H1 (cell line): ENCODE measurements around the gene BAK1. TPM values are rescaled to one million over a fixed set of nuclear protein-coding genes. Genes with fewer than 3 reads are reported as not detected.

Experiments used
- CTCF ChIA-PET: fragments of 300-600 bp; sonication (Branson Sonifier 250); formaldehyde crosslinking; loops from one replicate; lab custom pipeline; 2021; ENCODE audit not compliant: partially characterized antibody; lab: Charles Lee
- POLR2A ChIA-PET: fragments of 300-600 bp; sonication (Branson Sonifier 250); formaldehyde crosslinking; loops from one replicate; lab custom pipeline; 2021; ENCODE audit warnings: inconsistent platforms; ENCODE audit not compliant: partially characterized antibody; lab: Charles Lee
- DNase-seq, 2 experiments: peaks; one replicate each; pipeline versions ENCODE4 v3.0.0 to v3.0.0-alpha.2; 2010 to 2022; ENCODE audit warnings: low spot score in 2 of 2, low read depth in 1 of 2, mixed read lengths in 1 of 2
- FAIRE-seq: peaks from 2 replicates; lab custom pipeline; 2011; peaks lifted over from hg19 to GRCh38; lab: Jason Lieb, UNC
- H2AFZ ChIP-seq: 2 replicates; pipeline ENCODE4 v1.8.1; 2012; ENCODE audit warnings: low read length, inconsistent platforms
- H2AK5ac ChIP-seq: 2 replicates; pipeline ENCODE4 v1.6.1; 2013; ENCODE audit warnings: low read depth, low read length
- H2BK120ac ChIP-seq: replicated peaks from 2 replicates; pipeline ENCODE3; 2013; ENCODE audit warnings: low read depth, low read length, inconsistent platforms
- H2BK12ac ChIP-seq: 2 replicates; pipeline ENCODE4 v1.6.1; 2013; ENCODE audit warnings: low read depth, low read length
- H2BK15ac ChIP-seq: 2 replicates; pipeline ENCODE4 v1.6.1; 2013; ENCODE audit warnings: low read length
- H2BK20ac ChIP-seq: 2 replicates; pipeline ENCODE4 v1.6.1; 2013; ENCODE audit warnings: low read length
- H2BK5ac ChIP-seq: 2 replicates; pipeline ENCODE4 v1.6.1; 2013; ENCODE audit warnings: low read depth, low read length
- H3K14ac ChIP-seq: 2 replicates; pipeline ENCODE4 v1.6.1; 2013; ENCODE audit warnings: inconsistent platforms; ENCODE audit not compliant: insufficient read length
- H3K18ac ChIP-seq: 2 replicates; pipeline ENCODE4 v1.6.1; 2013; ENCODE audit warnings: low read length; ENCODE audit errors: extremely low read depth
- H3K23ac ChIP-seq: 2 replicates; pipeline ENCODE4 v1.6.1; 2013; ENCODE audit warnings: inconsistent platforms; ENCODE audit not compliant: insufficient read length
- H3K23me2 ChIP-seq: 2 replicates; pipeline ENCODE4 v1.6.1; 2013; ENCODE audit warnings: low read depth, low read length
- H3K27ac ChIP-seq: 2 replicates; pipeline ENCODE4 v1.6.1; 2011; ENCODE audit warnings: low read depth, low read length, inconsistent platforms
- H3K27me3 ChIP-seq, 4 experiments: replicated peaks in 1 of 4; 1 replicate in 1 of 4; 2 replicates in 3 of 4; pipeline versions ENCODE4 v1.6.1 to v1.8.1; 2011 to 2013; ENCODE audit warnings: low read length in 3 of 4, mild to moderate bottlenecking in 3 of 4, inconsistent platforms in 2 of 4, mixed read lengths in 2 of 4, moderate library complexity in 1 of 4; ENCODE audit not compliant: control insufficient read depth in 3 of 4, insufficient read depth in 3 of 4; ENCODE audit errors: extremely low read depth in 1 of 4
- H3K36me3 ChIP-seq, 4 experiments: 2 replicates each; pipeline versions ENCODE4 v1.6.1 to v1.8.1; 2011 to 2013; ENCODE audit warnings: mild to moderate bottlenecking in 4 of 4, low read length in 3 of 4, moderate library complexity in 2 of 4, control low read depth in 1 of 4, inconsistent platforms in 1 of 4; ENCODE audit not compliant: insufficient read depth in 4 of 4, control insufficient read depth in 2 of 4
- H3K4ac ChIP-seq: replicated peaks from 2 replicates; pipeline ENCODE3; 2013; ENCODE audit warnings: low read length, low read depth, mixed read lengths, inconsistent platforms; ENCODE audit not compliant: insufficient read length
- H3K4me1 ChIP-seq, 4 experiments: replicated peaks in 1 of 4; 1 replicate in 1 of 4; 2 replicates in 3 of 4; pipeline versions ENCODE4 v1.6.1 to v1.8.1; 2011 to 2013; ENCODE audit warnings: low read length in 3 of 4, inconsistent platforms in 2 of 4, mixed read lengths in 1 of 4; ENCODE audit not compliant: insufficient read depth in 4 of 4, control insufficient read depth in 3 of 4
- H3K4me2 ChIP-seq, 2 experiments: 2 replicates each; pipeline versions ENCODE4 v1.6.1 to v1.8.1; 2011 to 2013; ENCODE audit warnings: low read depth in 2 of 2, low read length in 2 of 2, control low read depth in 1 of 2, inconsistent platforms in 1 of 2, mild to moderate bottlenecking in 1 of 2; ENCODE audit not compliant: insufficient read depth in 1 of 2
- H3K4me3 ChIP-seq, 4 experiments: fragments of 200-600, 300-600 bp in 1 of 4; sonication (generic), shearing (Covaris generic), sonication (Bioruptor Twin) in 1 of 4; 2 replicates each; pipeline versions ENCODE4 v1.5.1 to v1.8.1; 2011 to 2016; ENCODE audit warnings: low read length in 4 of 4, low read depth in 3 of 4, control low read depth in 2 of 4, inconsistent platforms in 2 of 4, mild to moderate bottlenecking in 2 of 4, mixed read lengths in 1 of 4, moderate library complexity in 1 of 4; ENCODE audit not compliant: insufficient read depth in 2 of 4; ENCODE audit errors: extremely low read depth in 1 of 4
- H3K56ac ChIP-seq: replicated peaks from 2 replicates; pipeline ENCODE3; 2013; ENCODE audit warnings: low read depth, mild to moderate bottlenecking, mixed read lengths, low read length, inconsistent platforms; ENCODE audit not compliant: insufficient read length
- H3K79me1 ChIP-seq: 2 replicates; pipeline ENCODE4 v1.6.1; 2013; ENCODE audit warnings: low read depth, low read length, control low read depth
- H3K79me2 ChIP-seq, 2 experiments: 2 replicates each; pipeline versions ENCODE4 v1.6.1 to v1.8.1; 2012 to 2013; ENCODE audit warnings: low read length in 2 of 2, mild to moderate bottlenecking in 2 of 2, inconsistent platforms in 1 of 2; ENCODE audit not compliant: insufficient read depth in 2 of 2, control insufficient read depth in 1 of 2
- H3K9ac ChIP-seq, 4 experiments: replicated peaks in 1 of 4; 1 replicate in 1 of 4; 2 replicates in 3 of 4; pipeline versions ENCODE4 v1.6.1 to v1.8.1; 2011 to 2013; ENCODE audit warnings: low read depth in 3 of 4, low read length in 3 of 4, control low read depth in 2 of 4, mild to moderate bottlenecking in 2 of 4, moderate library complexity in 2 of 4, inconsistent platforms in 1 of 4; ENCODE audit errors: extremely low read depth in 1 of 4
- H3K9me3 ChIP-seq, 2 experiments: 2 replicates each; pipeline versions ENCODE4 v1.6.1 to v1.8.1; 2012 to 2013; ENCODE audit warnings: mild to moderate bottlenecking in 2 of 2, moderate library complexity in 2 of 2, control low read depth in 1 of 2, inconsistent platforms in 1 of 2, low read depth in 1 of 2, low read length in 1 of 2, mixed read lengths in 1 of 2; ENCODE audit not compliant: insufficient read depth in 2 of 2
- H4K20me1 ChIP-seq, 2 experiments: replicated peaks in 1 of 2; 2 replicates each; pipeline versions ENCODE3 to v1.8.1; 2011 to 2013; ENCODE audit warnings: inconsistent platforms in 2 of 2, low read length in 2 of 2, mild to moderate bottlenecking in 1 of 2; ENCODE audit not compliant: insufficient read depth in 2 of 2, control insufficient read depth in 1 of 2
- H4K5ac ChIP-seq: 2 replicates; pipeline ENCODE4 v1.6.1; 2013; ENCODE audit warnings: low read length, low read depth, mixed read lengths, inconsistent platforms; ENCODE audit not compliant: insufficient read length
- H4K8ac ChIP-seq: 2 replicates; pipeline ENCODE4 v1.8.0; 2013; ENCODE audit warnings: mild to moderate bottlenecking, moderate library complexity, low read length, inconsistent platforms; ENCODE audit not compliant: insufficient read depth; ENCODE audit errors: extremely low read depth
- H4K91ac ChIP-seq: replicated peaks from 2 replicates; pipeline ENCODE3; 2013; ENCODE audit warnings: low read length, mixed read lengths, inconsistent platforms; ENCODE audit not compliant: insufficient read length
- ASH2L ChIP-seq: fragments of 200-600, 300-600 bp; sonication (generic); IDR thresholded peaks from one replicate; pipeline ENCODE4 v1.7.1; 2017; ENCODE audit warnings: low read length
- CBX5 ChIP-seq: fragments of 300-800, 300-1000 bp; sonication (generic); IDR thresholded peaks from 2 replicates; pipeline ENCODE4 v1.7.1; 2016; ENCODE audit warnings: antibody characterized with exemption, low read length, low read depth
- CBX8 ChIP-seq: fragments of 300-800, 300-1000 bp; sonication (generic); IDR thresholded peaks from 2 replicates; pipeline ENCODE4 v1.7.1; 2016; ENCODE audit warnings: low read depth, low read length, borderline replicate concordance
- MAX ChIP-seq: IDR thresholded peaks from 2 replicates; pipeline ENCODE4 v1.6.1; 2012; ENCODE audit warnings: inconsistent platforms
- POLR2A ChIP-seq, 2 experiments: IDR thresholded peaks; 1 replicate in 1 of 2; 2 replicates in 1 of 2; pipeline ENCODE4 v1.6.1; 2011; ENCODE audit warnings: low read depth in 2 of 2, low read length in 2 of 2, mild to moderate bottlenecking in 2 of 2; ENCODE audit errors: control extremely low read depth in 1 of 2
- SAP30 ChIP-seq: fragments of 300-600 bp; sonication (generic); IDR thresholded peaks from 2 replicates; pipeline ENCODE4 v1.7.1; 2012; ENCODE audit warnings: low read length, moderate library complexity, mild to moderate bottlenecking, inconsistent platforms; ENCODE audit not compliant: insufficient read depth, insufficient replicate concordance
- SIX5 ChIP-seq: IDR thresholded peaks from 2 replicates; pipeline ENCODE4 v1.6.1; 2011; ENCODE audit warnings: mild to moderate bottlenecking, low read depth, low read length
- SP1 ChIP-seq: IDR thresholded peaks from 2 replicates; pipeline ENCODE4 v1.6.1; 2011; ENCODE audit warnings: low read depth, low read length
- TAF7 ChIP-seq: optimal IDR thresholded peaks from 2 replicates; pipeline ENCODE3; 2011; ENCODE audit warnings: low read depth, mild to moderate bottlenecking, inconsistent platforms, low read length, moderate library complexity, borderline replicate concordance
- TCF12 ChIP-seq: IDR thresholded peaks from 2 replicates; pipeline ENCODE4 v1.6.1; 2011; ENCODE audit warnings: low read depth, mild to moderate bottlenecking, low read length
- TEAD4 ChIP-seq: IDR thresholded peaks from 2 replicates; pipeline ENCODE4 v1.6.1; 2012; ENCODE audit warnings: low read depth, low read length, inconsistent platforms, mixed read lengths
- WGBS, 2 experiments: shearing (Covaris generic) in 1 of 2; methylation state at CpG; one replicate each; pipeline versions ENCODE4 v1.1.6 to v1.1.7; 2013 to 2015; ENCODE audit warnings: low lambda C conversion rate in 2 of 2, mixed read lengths in 2 of 2, inconsistent platforms in 1 of 2, low coverage in 1 of 2, missing lambda C conversion rate in 1 of 2; ENCODE audit not compliant: insufficient replicate concordance in 2 of 2, insufficient coverage in 1 of 2, insufficient read length in 1 of 2; ENCODE audit errors: extremely low coverage in 1 of 2, missing lambda C conversion rate in 1 of 2; 5-methylcytosine and 5-hydroxymethylcytosine counted together
- polyA plus RNA-seq, 7 experiments: library from polyadenylated mRNA; depleted of rRNA in 3 of 7; stranded (reverse) in 5 of 7; unstranded in 2 of 7; fragments of >200 nt in 5 of 7; fragments of 200-250 nt in 2 of 7; gene quantifications; 1 replicate in 5 of 7; 2 replicates in 1 of 7; 4 replicates in 1 of 7; pipeline versions ENCODE4 v1.2.1 to v1.2.3, GENCODE V29; 2011 to 2013; ENCODE audit warnings: missing spikeins in 2 of 7, mixed read lengths in 2 of 7
- total RNA-seq: library from RNA; stranded (reverse); fragmentation: NEBNext Ultra II Directional; extraction: Animal tissue kit (Norgen Biotek cat#: 25700); gene quantifications from 2 replicates; pipeline ENCODE4 v1.2.1, GENCODE V29; 2021

The BAK1 gene
- total and polyA plus RNA-seq, 2 of the 8 experiments (the other 6 are each of a cell fraction or from before 2014, with no cell fraction given), result 43.3 to 43.4 TPM

GRCh38 chr6:33607126-33607783 is 27.2 kb upstream of the BAK1 start:
- Histone ChIP-seq H4K20me1 (no peaks in the 10 kb centered on the region), H3K18ac (peak overlapping the region; percentile 54), H3K4ac (peak overlapping the region; percentile 15), H2AFZ (no peak overlapping the region), H2BK15ac (peak overlapping the region; percentile 72; the same call in 1 of the 2 replicates), H2BK20ac (peak overlapping the region; percentile 99), H3K9me3 (peaks cover 3 to 7% of the 10 kb centered on the region in 2 experiments; a peak in 1 of 4 replicates), H3K4me3 (no peak overlapping the region), H3K4me2 (0 out of 4 replicates have a peak overlapping the region, but pooled peaks of 1 of the 2 experiments have one; percentile 18), H2AK5ac (no peak overlapping the region), H4K8ac (no peak overlapping the region), H2BK12ac (peak overlapping the region; percentile 90; the same call in 1 of the 2 replicates), H2BK5ac (peak overlapping the region; percentile 54; the same call in 1 of the 2 replicates), H3K27ac (no peak overlapping the region), H3K23ac (no peak overlapping the region), H3K14ac (no peak overlapping the region), H3K36me3 (no peaks in the 10 kb centered on the region), H3K9ac (no peak overlapping the region), H3K79me1 (no peaks in the 10 kb centered on the region), H4K91ac (peak overlapping the region; percentile 20), H4K5ac (no peak overlapping the region), H3K79me2 (no peaks in the 10 kb centered on the region), H3K27me3 (no peaks in the 10 kb centered on the region), H3K56ac (no peak overlapping the region), H3K23me2 (no peaks in the 10 kb centered on the region), H2BK120ac (peak overlapping the region; percentile 18), H3K4me1 (peaks cover 6 to 42% (median 26%) of the 10 kb centered on the region in 4 experiments)
- ChIA-PET CTCF (interaction anchor here (0.6 to 5.5 kb wide), 25 partner anchors 11 to 1684 kb away, joined by 3 to 57 read pairs (median 4); partner anchors contain the start of genes ITPR3 and UQCC2), POLR2A (interaction anchor here (0.5 to 3.6 kb wide), 12 partner anchors 8 to 300 kb away, joined by 3 to 19 read pairs (median 4); partner anchors contain the start of gene ITPR3)
- WGBS, 2 experiments, result 61% methylated on average over 8 of the region's 8 CpGs; no CpG with 5 or more reads in 1 of the 2 experiments
- FAIRE-seq, result no peak
- DNase-seq, result peak in 1 of 2 experiments; percentile 64
- no peak for TF ChIP-seq POLR2A (IDR thresholded peaks at IDR 0.05; ENCODE audit: control extremely low read depth in 1 of 2, low read depth in 2 of 2, low read length in 2 of 2)
- no peak for TF ChIP-seq MAX
- no peak for TF ChIP-seq CBX8
- no peak for TF ChIP-seq CBX5
- TF ChIP-seq SIX5, result no peak
- TF ChIP-seq TEAD4, result no peak
- no peak for TF ChIP-seq SAP30
- TF ChIP-seq TAF7, result no peak
- TF ChIP-seq ASH2L, result no peak
- TF ChIP-seq SP1, result peak; percentile 12; the same call in 1 of the 2 replicates
- TF ChIP-seq TCF12, result 0 out of 2 replicates have a peak, but pooled peaks have one; percentile 68
